ENCODE measurements around the gene DNAJB8.

DNAJB8 gene

DNA sequence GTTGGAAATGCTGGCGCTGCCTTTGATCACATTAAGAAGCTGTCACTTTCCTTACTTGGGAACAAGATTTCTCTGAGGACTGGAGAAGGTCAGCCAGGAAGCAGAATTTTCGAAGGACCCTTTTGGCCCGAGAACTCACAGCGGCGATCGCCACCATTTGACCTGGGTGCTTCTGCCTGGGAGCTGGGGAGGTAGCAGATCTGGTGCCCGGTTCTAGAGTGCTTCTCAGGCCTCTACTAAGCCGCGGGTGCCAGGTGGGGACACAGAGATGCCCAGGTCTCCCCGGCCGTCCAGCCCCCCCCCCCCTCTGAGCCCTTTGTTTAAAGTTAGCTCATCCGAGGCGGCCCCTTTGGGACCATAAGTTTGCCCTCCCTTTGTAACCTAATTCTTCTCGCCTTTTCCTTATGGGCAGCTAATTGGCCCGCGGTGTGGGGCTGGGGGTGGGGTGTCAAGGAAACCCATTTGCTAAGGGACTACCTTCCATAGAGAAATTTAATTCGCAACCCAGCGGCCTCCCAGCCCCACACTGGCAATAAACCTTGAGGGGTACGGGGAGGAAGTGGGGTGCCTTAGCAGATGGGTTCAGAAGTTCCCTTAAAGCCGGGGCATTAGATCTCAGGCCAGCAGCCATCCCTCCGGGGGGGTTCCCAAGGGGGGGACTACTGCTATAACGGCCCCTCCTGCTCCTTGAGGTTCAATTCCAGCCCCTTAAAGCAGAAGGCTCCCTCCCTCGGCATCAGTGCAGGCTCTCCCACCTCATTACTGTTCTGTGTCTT, 24.4 kb upstream of the DNAJB8 start:
- Mint-ChIP-seq H3K27me3 (peaks cover 96% of the 10 kb centered on the region), H3K27ac (no peak overlapping the region), H3K9me3 (no peaks in the 10 kb centered on the region), H3K36me3 (ENCODE audit: low read depth) (no peaks in the 10 kb centered on the region), H3K4me1 (ENCODE audit: low read depth) (peaks cover 47% of the 10 kb centered on the region), H3K4me3 (no peak overlapping the region)
- intact Hi-C loops (cut with micrococcal nuclease): loop anchor here (10.0 kb wide), 1 partner anchor 94 kb away; no protein-coding TSS in a partner anchor

DNA sequence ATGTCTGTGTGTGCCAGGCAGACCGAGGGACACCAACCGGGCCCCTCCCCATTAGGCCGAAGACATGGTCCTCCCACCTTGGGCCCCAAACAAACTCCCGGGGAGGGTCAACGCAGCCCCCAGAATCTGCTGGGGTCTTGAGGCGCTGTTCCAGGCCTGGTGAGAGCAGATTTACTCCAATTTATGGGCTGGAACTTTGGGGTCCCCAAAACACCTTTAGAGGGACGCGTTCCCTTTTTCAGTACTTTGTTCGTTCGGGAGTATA, 23.9 kb upstream of the DNAJB8 start:
- Mint-ChIP-seq H3K4me3 (no peak overlapping the region), H3K9me3 (no peaks in the 10 kb centered on the region)
- intact Hi-C loops (cut with micrococcal nuclease): loop anchor here (10.0 kb wide), 1 partner anchor 94 kb away; no protein-coding TSS in a partner anchor

DNA sequence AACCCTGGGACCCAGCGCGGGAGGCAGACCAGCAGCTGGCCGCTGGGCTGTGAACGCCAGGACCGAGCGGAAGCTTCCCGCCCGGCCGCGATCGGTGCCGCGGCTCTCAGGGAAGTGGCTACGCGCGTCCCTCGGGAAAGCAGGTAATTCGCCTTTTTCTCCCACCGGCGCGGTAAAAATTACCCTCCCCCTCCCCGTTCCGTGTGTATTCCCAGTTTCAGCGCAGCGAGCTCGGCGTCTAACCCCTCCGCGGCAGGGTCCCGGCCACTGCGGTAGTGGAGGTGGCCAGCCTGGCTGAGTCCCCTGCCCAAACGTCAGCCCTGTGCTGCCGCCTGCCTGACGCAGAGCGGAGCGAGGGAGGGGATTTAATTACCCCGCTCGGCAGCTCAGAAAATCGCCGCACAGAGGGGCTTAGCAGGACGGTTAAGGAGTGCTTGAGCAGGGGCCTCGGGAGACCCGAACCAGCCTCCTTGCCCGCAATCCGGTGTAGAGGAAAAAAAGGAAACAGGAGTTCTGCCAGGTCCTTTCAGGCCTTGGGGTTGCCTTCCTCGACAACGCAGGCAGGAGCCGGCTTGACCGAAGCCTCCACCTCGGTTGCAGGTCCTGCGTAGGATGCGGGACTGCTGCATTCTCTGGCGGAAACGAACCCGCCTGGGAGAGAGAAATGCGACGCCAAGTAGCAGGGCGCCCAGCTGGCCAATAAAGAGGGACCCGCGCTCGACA, 23.4 kb upstream of the DNAJB8 start:
- Mint-ChIP-seq H3K4me3 (peak overlapping the region; percentile 70), H3K36me3 (ENCODE audit: low read depth) (no peaks in the 10 kb centered on the region), H3K27ac (no peak overlapping the region), H3K4me1 (ENCODE audit: low read depth) (peaks cover 49% of the 10 kb centered on the region), H3K27me3 (peaks cover 96% of the 10 kb centered on the region), H3K9me3 (no peaks in the 10 kb centered on the region)
- intact Hi-C loops (cut with micrococcal nuclease): loop anchor here (10.0 kb wide), 1 partner anchor 95 kb away; no protein-coding TSS in a partner anchor

More for the DNA sequence above, 23.9 kb upstream of the DNAJB8 start:
- Mint-ChIP-seq H3K27ac (no peak overlapping the region), H3K4me1 (ENCODE audit: low read depth) (peaks cover 49% of the 10 kb centered on the region), H3K36me3 (ENCODE audit: low read depth) (no peaks in the 10 kb centered on the region), H3K27me3 (peaks cover 96% of the 10 kb centered on the region)

DNA sequence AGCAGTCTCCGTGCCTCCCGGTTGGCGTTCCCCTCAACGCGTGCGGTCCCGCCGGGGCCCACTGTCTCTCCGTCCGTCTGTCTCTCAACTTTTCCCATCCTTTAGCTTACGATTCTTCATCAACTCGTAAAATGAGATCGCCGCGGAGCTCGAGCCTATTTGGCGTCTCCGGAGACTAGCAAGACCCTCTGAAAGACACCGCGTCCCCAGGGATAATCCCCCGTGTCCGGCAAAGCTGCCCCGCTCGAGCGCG, 22.9 kb upstream of the DNAJB8 start:
- peak overlapping the region; percentile 70 for H3K4me3 Mint-ChIP-seq
- intact Hi-C loops (cut with micrococcal nuclease): no loop called here
- H3K27ac Mint-ChIP-seq: no peak overlapping the region
- peaks cover 49% of the 10 kb centered on the region for H3K4me1 Mint-ChIP-seq (ENCODE audit: low read depth)
- H3K36me3 Mint-ChIP-seq (ENCODE audit: low read depth): no peaks in the 10 kb centered on the region
- H3K9me3 Mint-ChIP-seq: no peaks in the 10 kb centered on the region
- peaks cover 96% of the 10 kb centered on the region for H3K27me3 Mint-ChIP-seq

DNA sequence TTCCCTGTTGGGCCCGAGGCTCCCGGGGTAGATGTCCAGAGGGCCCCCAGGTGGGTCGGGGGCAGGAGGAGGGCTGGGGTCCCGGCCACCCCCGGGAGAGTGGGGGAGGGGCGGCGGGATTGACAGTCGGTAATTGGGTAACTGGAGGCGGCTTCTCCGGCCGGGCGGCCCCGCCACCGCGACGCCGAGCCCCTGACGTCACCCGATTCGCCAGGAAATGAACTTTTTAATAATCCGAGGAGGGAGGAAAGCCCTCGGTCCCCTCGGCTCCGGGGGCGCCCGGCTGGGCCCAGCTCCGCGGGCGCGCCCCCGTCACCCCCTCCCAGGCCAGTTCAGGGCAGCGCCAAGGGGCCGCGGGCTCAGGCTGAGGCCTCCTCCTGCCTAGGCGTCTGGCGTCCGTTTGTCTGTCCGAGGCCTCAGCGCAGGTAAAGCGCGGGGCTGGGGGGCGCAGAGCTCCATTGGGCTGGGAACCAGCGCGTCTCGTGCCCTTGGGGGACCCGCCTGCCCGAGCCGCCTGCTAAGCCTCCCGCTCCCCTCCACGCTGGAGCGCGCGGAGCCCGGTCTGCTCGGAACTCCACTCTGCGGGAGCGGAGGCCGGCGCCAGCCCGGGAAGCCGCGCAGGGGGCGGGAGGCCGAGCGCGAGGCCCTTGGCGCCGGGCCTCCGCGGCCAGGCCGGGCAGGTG, 22.4 kb upstream of the DNAJB8 start:
- H3K4me3 Mint-ChIP-seq: peak overlapping the region; percentile 70

DNA sequence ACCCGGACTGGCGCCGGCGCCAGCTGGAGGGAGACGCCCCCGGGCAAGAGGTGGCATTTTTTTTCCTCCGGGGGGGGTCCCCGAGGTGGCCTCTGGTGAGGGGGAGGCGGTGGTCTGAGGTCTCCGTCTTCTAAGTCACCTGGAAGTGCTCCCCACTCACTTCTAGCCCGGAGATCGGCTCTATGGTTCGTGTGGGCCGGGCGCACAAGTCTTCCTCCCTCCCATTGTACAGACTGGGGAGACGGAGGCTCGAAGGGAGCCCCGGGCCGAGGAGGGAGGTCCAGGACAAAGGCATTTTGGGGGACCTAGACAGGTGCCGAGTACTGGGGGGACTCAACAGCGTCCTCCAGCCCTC, 21.9 kb upstream of the DNAJB8 start:
- Mint-ChIP-seq H3K36me3 (ENCODE audit: low read depth) (no peaks in the 10 kb centered on the region), H3K4me3 (peak overlapping the region; percentile 70), H3K4me1 (ENCODE audit: low read depth) (peaks cover 58% of the 10 kb centered on the region), H3K27ac (no peak overlapping the region), H3K27me3 (peaks cover 96% of the 10 kb centered on the region), H3K9me3 (no peaks in the 10 kb centered on the region)
- intact Hi-C loops (cut with micrococcal nuclease): no loop called here

More for the DNA sequence above, 22.4 kb upstream of the DNAJB8 start:
- Mint-ChIP-seq H3K27ac (no peak overlapping the region), H3K4me1 (ENCODE audit: low read depth) (peaks cover 54% of the 10 kb centered on the region), H3K27me3 (peaks cover 96% of the 10 kb centered on the region), H3K36me3 (ENCODE audit: low read depth) (no peaks in the 10 kb centered on the region), H3K9me3 (no peaks in the 10 kb centered on the region)
- intact Hi-C loops (cut with micrococcal nuclease): no loop called here

DNA sequence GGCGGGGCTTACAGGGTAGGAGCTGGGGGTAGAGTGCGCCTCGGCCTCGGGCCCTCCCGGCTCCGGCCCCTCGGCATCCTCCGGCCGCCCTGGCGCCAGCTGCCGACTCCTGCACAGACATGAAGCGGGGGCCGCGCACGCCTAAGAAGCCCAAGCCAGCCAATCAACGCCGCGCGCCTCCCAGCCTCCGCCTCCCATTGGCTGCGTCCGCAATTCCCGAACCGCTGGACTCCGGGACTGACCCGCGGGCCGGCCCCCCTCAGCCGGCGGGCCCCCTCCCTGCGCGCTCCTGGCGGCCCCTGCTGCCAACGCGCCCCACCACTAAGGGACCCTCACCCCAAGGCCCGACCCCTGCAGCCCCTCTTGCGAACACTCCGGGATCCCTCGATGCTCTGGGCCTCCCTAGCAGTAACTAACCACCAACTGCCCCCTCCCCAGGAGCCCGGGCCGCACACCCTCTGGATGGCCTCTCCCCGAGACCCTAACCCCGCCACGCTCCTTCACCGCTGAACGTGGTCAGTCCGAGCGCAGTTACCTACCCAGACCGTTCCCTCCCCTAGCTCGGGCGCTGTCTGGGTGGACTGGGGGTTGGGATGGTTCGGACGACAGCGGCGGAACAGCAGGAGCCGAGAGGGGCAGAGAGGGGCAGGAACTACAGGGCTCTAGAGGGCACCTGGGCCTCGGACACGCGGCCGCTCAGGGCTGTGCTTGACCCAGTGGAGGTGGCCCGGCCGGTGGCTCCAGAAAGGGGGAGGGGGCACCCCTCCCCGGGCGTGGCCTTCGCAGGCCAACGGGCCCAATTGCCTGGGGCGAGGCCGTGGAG, 21.3 kb upstream of the DNAJB8 start:
- Mint-ChIP-seq H3K4me1 (ENCODE audit: low read depth) (peaks cover 60% of the 10 kb centered on the region), H3K4me3 (peak overlapping the region; percentile 77), H3K27me3 (peaks cover 97% of the 10 kb centered on the region), H3K36me3 (ENCODE audit: low read depth) (no peaks in the 10 kb centered on the region), H3K9me3 (no peaks in the 10 kb centered on the region), H3K27ac (no peak overlapping the region)
- intact Hi-C loops (cut with micrococcal nuclease): no loop called here

DNA sequence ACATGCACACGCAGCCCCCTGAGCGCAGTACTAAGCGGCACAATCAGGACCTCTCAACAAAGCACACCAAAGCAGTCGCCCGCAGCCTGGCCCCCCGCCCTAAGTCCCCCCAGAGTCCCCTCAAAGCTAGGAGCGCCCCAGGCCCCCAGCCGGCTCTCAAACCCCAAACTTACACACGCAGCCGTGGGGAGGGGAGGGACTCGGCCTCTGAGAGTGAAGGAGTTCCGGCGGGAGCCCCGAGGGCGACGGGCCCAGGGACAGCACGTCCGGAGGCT, 20.8 kb upstream of the DNAJB8 start:
- Mint-ChIP-seq H3K4me1 (ENCODE audit: low read depth) (peaks cover 65% of the 10 kb centered on the region), H3K27me3 (peaks cover 98% of the 10 kb centered on the region), H3K9me3 (no peaks in the 10 kb centered on the region), H3K4me3 (peak overlapping the region; percentile 77), H3K27ac (no peak overlapping the region), H3K36me3 (ENCODE audit: low read depth) (no peaks in the 10 kb centered on the region)
- intact Hi-C loops (cut with micrococcal nuclease): no loop called here

DNA sequence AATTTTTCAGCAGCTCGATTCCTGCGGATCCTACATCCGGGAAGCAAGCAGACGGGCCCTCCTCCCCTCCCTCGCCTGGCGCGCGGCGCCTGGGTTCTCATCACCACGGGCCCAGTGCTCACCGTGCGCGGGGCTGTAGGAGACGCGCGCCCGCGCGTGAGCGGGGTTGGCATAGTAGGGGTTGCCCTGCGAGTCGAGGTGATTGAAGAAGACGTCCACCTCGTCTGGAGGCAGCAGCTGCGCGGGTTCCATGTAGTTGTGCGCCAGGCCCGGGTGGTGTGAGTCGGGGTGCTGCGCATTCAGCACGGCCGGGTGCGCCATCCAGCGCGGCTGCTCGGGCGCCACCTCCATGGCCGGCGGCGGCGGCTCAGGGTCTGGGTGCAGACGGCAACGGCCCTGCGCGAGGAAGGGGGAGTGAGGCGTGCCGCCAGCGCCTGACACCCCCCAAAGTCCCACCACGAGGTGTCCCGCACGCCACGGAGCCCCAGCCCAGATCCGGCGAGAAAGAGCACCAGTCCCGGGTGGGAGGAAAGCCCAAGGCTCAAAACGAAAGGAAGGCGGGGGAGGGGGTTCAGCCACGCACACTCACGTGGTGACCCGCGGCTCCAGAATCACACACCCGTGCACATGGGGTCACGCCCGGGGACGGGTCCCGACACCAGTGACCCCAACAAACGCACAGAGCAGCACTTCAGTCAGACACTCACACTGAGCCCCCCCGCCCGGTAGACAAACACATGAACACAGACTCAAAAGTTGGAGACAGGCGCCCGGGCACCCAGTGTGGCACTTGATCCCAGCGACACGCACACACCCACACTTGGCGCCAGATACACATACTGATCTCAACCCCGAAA, 20.2 kb upstream of the DNAJB8 start:
- H3K27me3 Mint-ChIP-seq: peaks cover 98% of the 10 kb centered on the region
- no peaks in the 10 kb centered on the region for H3K9me3 Mint-ChIP-seq
- intact Hi-C loops (cut with micrococcal nuclease): no loop called here
- H3K36me3 Mint-ChIP-seq (ENCODE audit: low read depth): no peaks in the 10 kb centered on the region
- peaks cover 63% of the 10 kb centered on the region for H3K4me1 Mint-ChIP-seq (ENCODE audit: low read depth)
- no peak overlapping the region for H3K27ac Mint-ChIP-seq
- peak overlapping the region; percentile 77 for H3K4me3 Mint-ChIP-seq

DNA sequence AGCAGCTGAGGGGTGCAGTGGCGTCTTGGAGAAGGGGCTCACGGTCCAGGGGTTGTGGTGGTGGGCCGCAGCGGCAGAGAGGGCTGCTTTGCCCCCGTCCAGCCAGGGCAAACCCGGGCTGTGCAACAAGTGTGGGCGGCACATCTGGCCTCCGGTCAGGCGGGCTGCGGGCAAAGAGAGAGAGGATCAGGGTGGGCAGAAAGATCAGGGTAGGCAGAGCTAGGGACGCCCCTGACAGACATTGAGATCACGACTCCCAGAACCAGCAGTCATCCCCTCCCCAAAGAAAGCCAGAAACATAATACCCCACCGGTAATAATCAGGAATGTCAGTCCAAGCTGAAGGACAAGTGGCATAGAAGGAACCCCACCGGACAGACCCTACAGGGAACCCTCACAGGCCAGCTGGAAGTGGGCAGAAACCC, 19.5 kb upstream of the DNAJB8 start:
- intact Hi-C loops (cut with micrococcal nuclease): no loop called here
- Mint-ChIP-seq H3K27ac (no peak overlapping the region), H3K4me1 (ENCODE audit: low read depth) (peaks cover 59% of the 10 kb centered on the region), H3K36me3 (ENCODE audit: low read depth) (no peaks in the 10 kb centered on the region), H3K4me3 (peak overlapping the region; percentile 77), H3K27me3 (peaks cover 98% of the 10 kb centered on the region), H3K9me3 (no peaks in the 10 kb centered on the region)

DNA sequence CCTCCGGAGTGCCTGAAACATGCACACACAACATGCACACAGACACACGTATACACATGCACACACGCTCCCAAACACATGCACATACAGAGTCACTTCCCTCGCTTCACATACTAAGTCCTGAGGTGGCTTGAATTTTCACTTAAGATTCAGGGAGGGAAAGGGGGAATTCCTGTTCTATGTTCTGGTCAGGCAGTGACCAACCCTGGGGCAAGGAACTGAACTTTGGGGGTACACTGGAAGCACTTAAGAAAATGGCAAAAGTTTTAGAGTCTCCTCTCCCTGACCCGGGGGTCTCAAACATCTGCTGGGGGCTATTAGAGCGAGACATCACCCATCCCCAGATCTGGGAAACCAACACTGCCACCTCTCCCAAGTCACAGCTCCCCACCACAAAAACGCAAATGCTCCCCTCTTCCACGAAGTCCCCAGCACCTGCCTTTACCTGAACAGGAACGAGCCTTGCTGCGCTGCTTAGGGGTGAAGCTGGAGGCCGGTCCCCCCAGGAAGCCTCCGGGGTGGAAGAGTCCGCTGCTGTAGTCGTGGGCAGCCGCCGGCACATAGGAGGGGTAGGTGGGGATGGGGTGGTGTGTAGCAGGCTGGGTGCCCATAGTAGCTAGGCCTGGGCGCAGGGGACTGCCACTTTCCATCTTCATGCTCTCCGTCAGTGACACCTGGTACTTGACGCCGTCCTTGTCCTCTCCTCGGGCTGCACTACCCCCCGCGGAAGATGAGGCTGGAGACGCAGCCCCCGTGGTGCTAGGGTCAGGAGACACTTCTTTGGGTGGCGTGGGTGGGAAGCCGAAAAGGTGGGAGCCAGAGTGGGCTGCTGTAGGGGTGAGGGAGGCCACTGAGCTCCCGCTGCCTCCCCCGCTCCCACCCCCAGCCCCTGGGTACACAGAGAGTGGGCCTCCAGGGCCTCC, 18.9 kb upstream of the DNAJB8 start:
- peaks cover 98% of the 10 kb centered on the region for H3K27me3 Mint-ChIP-seq
- H3K4me3 Mint-ChIP-seq: no peak overlapping the region
- no peaks in the 10 kb centered on the region for H3K9me3 Mint-ChIP-seq
- no peak overlapping the region for H3K27ac Mint-ChIP-seq
- no peaks in the 10 kb centered on the region for H3K36me3 Mint-ChIP-seq (ENCODE audit: low read depth)
- intact Hi-C loops (cut with micrococcal nuclease): no loop called here
- H3K4me1 Mint-ChIP-seq (ENCODE audit: low read depth): peaks cover 59% of the 10 kb centered on the region

DNA sequence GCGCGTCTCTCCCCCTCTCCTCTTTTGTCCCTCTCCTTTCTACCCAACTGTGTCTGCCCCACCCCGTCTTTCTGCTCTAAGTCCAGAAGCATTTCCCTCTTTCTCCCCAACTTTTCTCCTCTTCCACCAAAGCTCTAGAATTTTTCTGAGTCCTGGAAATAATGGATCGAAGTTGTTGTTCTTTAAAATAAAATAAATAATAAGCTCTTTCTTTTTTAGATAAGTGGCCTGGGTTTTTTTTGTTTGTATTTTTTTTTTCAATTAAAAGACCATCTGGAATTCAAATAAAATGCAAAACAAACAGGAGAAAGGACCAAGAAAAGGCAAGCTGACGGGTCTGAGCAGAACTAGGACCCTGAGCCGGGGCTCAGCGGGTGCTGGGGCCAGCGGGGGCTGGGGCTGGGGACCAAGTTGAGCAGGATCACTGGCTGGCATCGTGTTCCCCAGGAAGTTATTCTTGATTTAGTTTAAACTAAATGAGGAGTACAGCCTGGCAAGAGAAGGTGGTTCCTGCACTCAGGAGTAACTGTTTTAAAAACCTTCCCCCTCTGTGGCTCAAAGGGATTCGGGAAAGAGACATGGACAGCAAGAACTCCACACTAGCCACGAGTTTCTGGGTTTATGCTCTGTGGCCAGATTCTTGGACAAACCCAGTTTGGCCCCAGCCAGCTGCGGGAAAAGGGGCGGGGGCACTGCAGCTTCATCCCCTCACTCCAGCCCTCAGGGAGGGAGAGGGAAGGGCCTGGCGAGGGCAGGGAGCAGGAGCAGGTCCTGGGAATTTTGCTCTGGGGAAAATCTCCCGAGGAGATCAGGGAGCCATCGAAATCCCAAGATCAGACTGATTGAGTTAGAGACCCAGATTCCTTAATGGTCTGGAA, 18.0 kb upstream of the DNAJB8 start:
- H3K9me3 Mint-ChIP-seq: no peaks in the 10 kb centered on the region
- intact Hi-C loops (cut with micrococcal nuclease): no loop called here
- no peak overlapping the region for H3K4me3 Mint-ChIP-seq
- peaks cover 52% of the 10 kb centered on the region for H3K4me1 Mint-ChIP-seq (ENCODE audit: low read depth)
- H3K36me3 Mint-ChIP-seq (ENCODE audit: low read depth): no peaks in the 10 kb centered on the region
- no peak overlapping the region for H3K27ac Mint-ChIP-seq
- H3K27me3 Mint-ChIP-seq: peaks cover 98% of the 10 kb centered on the region

Data from dendritic cell treated with granulocyte-macrophage colony-stimulating factor and Interleukin-4, amounts not matched to agents 40 ng/mL and 50 ng/mL, for 4 days (primary cell).